Measurements from ENCODE around the gene AS3MT. TPM values are rescaled to one million over a fixed set of nuclear protein-coding genes. Genes with fewer than 3 reads are reported as not detected.

Gene AS3MT
- total RNA-seq, 1 experiment from 2014 or later = 5.2 TPM

- H3K36me3 ChIP-seq (ENCODE audit: insufficient read depth, low read length, poor library complexity, severe bottlenecking) = no peaks in the 10 kb centered on the region
- ChIA-PET POLR2A (ENCODE audit: low non-redundant PET) (no interaction called here), CTCF (no interaction called here)
- intact Hi-C loops (cut with micrococcal nuclease; ENCODE audit: unreplicated experiment) = loop anchor here (5.0 kb wide), 1 partner anchor 99 kb away; no protein-coding TSS in a partner anchor
- no peaks in the 10 kb centered on the region for H3K27me3 ChIP-seq (replicated peaks; ENCODE audit: insufficient read depth, low read depth, low read length, poor library complexity)
- H3K9me3 ChIP-seq (ENCODE audit: low read depth, low read length, poor library complexity, severe bottlenecking) = no peaks in the 10 kb centered on the region
- no TSS peak for BruUV-seq (replicated peaks)
- H3K27ac ChIP-seq (ENCODE audit: low read depth, low read length, poor library complexity, severe bottlenecking) = no peak overlapping the region
- no peaks in the 10 kb centered on the region for H3K4me1 ChIP-seq (ENCODE audit: insufficient read depth, low read length, poor library complexity, severe bottlenecking)
- no peak for TF ChIP-seq CTCF (conservative IDR thresholded peaks at IDR 0.05; ENCODE audit: low read depth, low read length)
- no peak for TF ChIP-seq EZH2 (IDR thresholded peaks at IDR 0.05; ENCODE audit: borderline replicate concordance, low read depth, low read length, poor library complexity, severe bottlenecking)
- no peak for DNase-seq (ENCODE audit: low spot score)
- H3K4me3 ChIP-seq (ENCODE audit: low read depth, low read length, poor library complexity, severe bottlenecking) = no peak overlapping the region
These were observed 37.8 kb upstream of the AS3MT start for GRCh38 chr10:102831322-102832071.

- H3K27ac ChIP-seq (ENCODE audit: low read depth, low read length, poor library complexity, severe bottlenecking) = no peak overlapping the region
- no TSS peak for BruUV-seq (replicated peaks)
- ChIA-PET POLR2A (ENCODE audit: low non-redundant PET) (no interaction called here), CTCF (no interaction called here)
- H3K4me3 ChIP-seq (ENCODE audit: low read depth, low read length, poor library complexity, severe bottlenecking) = no peak overlapping the region
- no peaks in the 10 kb centered on the region for H3K9me3 ChIP-seq (ENCODE audit: low read depth, low read length, poor library complexity, severe bottlenecking)
- no peaks in the 10 kb centered on the region for H3K36me3 ChIP-seq (ENCODE audit: insufficient read depth, low read length, poor library complexity, severe bottlenecking)
- intact Hi-C loops (cut with micrococcal nuclease; ENCODE audit: unreplicated experiment) = loop anchor here (5.0 kb wide), 1 partner anchor 100 kb away; no protein-coding TSS in a partner anchor
- H3K4me1 ChIP-seq (ENCODE audit: insufficient read depth, low read length, poor library complexity, severe bottlenecking) = no peaks in the 10 kb centered on the region
- no peak for DNase-seq (ENCODE audit: low spot score)
- H3K27me3 ChIP-seq (replicated peaks; ENCODE audit: insufficient read depth, low read depth, low read length, poor library complexity) = no peaks in the 10 kb centered on the region
- TF ChIP-seq EZH2 (IDR thresholded peaks at IDR 0.05; ENCODE audit: borderline replicate concordance, low read depth, low read length, poor library complexity, severe bottlenecking) = no peak
- TF ChIP-seq CTCF (conservative IDR thresholded peaks at IDR 0.05; ENCODE audit: low read depth, low read length) = no peak
These were observed 37.0 kb upstream of the AS3MT start for GRCh38 chr10:102832248-102832647.

GRCh38 chr10:102832987-102833386, 36.3 kb upstream of the AS3MT start:
- CTCF ChIA-PET = interaction anchor here (0.7 kb wide), 1 partner anchor 79 kb away, joined by 4 read pairs; no protein-coding TSS in a partner anchor
- intact Hi-C loops (cut with micrococcal nuclease; ENCODE audit: unreplicated experiment) = loop anchor here (5.0 kb wide), 1 partner anchor 101 kb away; no protein-coding TSS in a partner anchor
- no peak overlapping the region for H3K4me3 ChIP-seq (ENCODE audit: low read depth, low read length, poor library complexity, severe bottlenecking)

More at GRCh38 chr10:102832987-102833386, 36.3 kb upstream of the AS3MT start:
- DNase-seq (ENCODE audit: low spot score) = no peak
- BruUV-seq (replicated peaks) = no TSS peak
- no peaks in the 10 kb centered on the region for H3K36me3 ChIP-seq (ENCODE audit: insufficient read depth, low read length, poor library complexity, severe bottlenecking)
- H3K9me3 ChIP-seq (ENCODE audit: low read depth, low read length, poor library complexity, severe bottlenecking) = no peaks in the 10 kb centered on the region
- POLR2A ChIA-PET (ENCODE audit: low non-redundant PET) = no interaction called here
- no peak overlapping the region for H3K27ac ChIP-seq (ENCODE audit: low read depth, low read length, poor library complexity, severe bottlenecking)
- TF ChIP-seq EZH2 (IDR thresholded peaks at IDR 0.05; ENCODE audit: borderline replicate concordance, low read depth, low read length, poor library complexity, severe bottlenecking) = no peak
- no peak for TF ChIP-seq CTCF (conservative IDR thresholded peaks at IDR 0.05; ENCODE audit: low read depth, low read length)
- no peaks in the 10 kb centered on the region for H3K4me1 ChIP-seq (ENCODE audit: insufficient read depth, low read length, poor library complexity, severe bottlenecking)
- H3K27me3 ChIP-seq (replicated peaks; ENCODE audit: insufficient read depth, low read depth, low read length, poor library complexity) = no peaks in the 10 kb centered on the region

All from A673 (cell line).